Kidney tubule cell (primary cell): ENCODE results near the gene GLUD1.
A peak's percentile ranks its signal among the peaks of the same experiment; 100 is the strongest.
"Not testable (repeated sequence)": the region's sequence is repeated elsewhere in the genome, so short reads cannot be mapped to it uniquely, and the experiment has no call there.

ENCODE experiments used
- DNase-seq: peaks from one replicate; pipeline ENCODE4 v3.0.0-alpha.2; 2018; ENCODE audit warnings: low spot score

The GLUD1 gene

GRCh38 chr10:87090779-87091178 is 3.9 kb downstream of the GLUD1 start:
- no peak for DNase-seq

- DNase-seq, result no peak
Measured at GRCh38 chr10:87089746-87090145, 4.9 kb downstream of the GLUD1 start.

- no peak for DNase-seq
Measured at GRCh38 chr10:87085537-87085936, 9.1 kb downstream of the GLUD1 start.

DNA sequence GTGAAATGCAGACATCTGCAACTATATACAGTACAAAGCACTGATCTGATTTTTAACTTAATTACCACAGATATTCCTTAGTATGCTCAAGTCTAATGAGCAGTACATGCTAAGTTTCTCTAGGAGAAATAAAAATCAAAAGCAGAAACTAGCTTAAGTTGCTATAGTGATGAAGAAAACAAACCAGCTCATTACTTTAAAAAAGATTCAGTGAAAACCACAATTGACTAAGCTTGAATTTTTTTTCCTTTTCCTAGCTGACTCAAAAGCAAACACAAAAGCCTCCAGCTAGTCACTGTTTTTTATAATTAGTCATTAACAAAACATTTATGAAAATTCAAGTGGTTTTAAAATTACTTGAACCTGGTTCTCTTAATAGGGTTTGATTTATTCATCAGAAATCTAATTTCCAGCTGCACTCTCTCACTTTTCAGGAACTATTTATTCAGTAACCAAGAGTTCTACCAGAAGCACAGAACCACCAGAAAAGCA is 10.3 kb downstream of the GLUD1 start:
- DNase-seq, result peak; percentile 92

DNA sequence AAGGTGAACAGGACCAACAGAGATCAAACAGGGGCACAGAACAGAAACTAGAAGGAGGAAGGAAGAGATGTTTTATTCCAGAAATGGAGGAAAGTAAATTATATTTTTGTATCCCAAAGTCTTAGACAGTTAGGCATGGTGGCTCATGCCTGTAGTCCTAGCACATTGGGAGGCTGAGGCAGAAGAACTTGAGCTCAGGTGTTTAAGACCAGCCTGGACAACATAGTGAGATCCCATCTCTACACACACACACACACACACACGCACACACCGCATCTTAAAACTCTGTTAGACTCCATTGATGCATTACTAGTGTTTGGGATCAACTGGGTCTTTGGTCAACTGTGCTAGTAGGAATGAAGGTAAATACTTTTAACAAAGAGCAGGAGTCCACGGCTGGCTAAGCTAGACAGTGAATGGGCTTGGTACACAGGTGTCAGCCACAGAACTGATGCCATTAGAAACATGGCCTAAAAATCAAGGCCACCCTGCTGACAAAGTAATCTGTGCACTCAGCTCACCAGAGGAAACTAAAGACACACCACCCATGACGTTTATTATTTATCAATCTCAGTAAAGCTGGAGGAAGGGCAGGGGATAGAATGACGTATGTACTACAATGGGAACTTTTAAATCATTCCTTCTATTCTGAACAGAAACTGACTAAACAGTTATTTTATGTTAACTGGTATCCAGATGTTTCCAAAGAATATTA is 10.9 kb downstream of the GLUD1 start:
- DNase-seq, result peak; percentile 66

DNA sequence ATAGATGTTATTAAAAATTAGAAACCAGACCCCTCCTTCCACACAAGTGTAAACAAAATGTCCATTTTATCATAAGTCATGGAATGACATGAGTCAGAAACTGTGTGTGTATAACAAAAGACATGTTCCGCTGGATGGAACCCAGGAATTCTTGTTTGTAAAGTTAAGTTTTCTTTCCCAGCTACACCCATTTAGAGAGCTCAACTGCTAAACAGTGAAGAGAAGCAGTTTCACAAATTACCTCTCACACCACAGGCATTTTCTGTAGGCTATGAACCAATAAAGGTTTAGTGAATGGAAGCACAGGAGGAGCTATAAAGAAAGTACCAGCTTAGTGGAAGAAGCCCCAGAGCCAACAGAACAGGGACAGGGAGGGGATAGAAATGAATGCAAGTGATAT is 12.4 kb downstream of the GLUD1 start:
- DNase-seq, result peak; percentile 93

- not testable (repeated sequence) for DNase-seq
Measured at GRCh38 chr10:87081574-87081973, 13.1 kb downstream of the GLUD1 start.

- DNase-seq, result not testable (repeated sequence)
Measured at GRCh38 chr10:87080621-87081020, 14.0 kb downstream of the GLUD1 start.

DNA sequence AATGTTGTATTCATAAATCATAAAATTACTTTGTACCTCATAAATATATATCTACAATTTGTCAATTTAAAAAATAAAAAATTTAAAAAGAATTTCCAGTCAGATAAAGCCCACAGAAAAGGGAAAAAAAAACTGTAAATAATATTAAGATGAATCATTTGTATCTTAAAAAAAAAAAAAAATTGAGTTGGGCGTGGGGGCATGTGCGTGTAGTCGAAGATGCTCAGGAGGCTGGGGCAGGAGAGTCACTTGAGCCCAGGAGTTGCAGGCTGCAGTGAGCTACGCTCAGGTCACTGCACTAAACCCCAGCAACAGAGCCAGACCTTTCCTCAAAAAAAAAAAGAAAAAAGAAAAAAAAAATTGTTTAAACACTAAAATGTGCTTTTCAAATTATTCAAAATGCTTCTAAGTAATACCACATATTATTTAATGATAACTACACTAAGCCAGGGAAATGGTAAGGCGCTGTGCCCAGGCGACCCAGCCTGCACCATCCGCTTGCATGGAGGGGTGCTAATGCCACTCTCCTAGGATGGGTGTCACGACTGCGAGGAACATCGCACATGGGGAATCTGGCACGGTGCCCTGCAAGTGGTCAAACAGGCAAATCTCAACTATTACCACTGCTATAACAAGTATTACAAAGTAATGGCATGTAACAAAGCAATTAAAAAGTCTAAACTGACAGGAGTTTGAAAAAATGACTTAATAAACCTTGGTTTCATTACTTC is 15.4 kb downstream of the GLUD1 start:
- no peak for DNase-seq

DNA sequence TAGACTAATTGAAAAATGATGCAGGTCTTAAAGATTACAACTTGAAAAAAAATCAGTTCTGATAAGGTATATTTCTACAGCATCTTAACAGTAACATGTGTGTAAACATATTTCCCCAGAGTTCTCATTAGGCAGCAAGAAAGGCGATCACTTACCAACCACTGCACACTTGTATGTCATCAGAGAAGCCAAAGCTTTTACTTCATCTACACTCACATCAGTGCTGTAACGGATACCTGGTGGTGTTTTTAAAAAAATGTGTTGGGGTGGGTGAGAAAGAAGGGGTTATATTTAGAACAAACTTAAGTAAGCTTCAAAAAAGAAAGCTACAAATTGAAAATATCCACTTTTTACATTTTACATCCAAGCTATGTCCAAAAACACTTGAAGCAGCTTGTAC is 18.2 kb downstream of the GLUD1 start:
- DNase-seq, result not testable (repeated sequence)

GRCh38 chr10:87072449-87072848 is 22.2 kb downstream of the GLUD1 start:
- no peak for DNase-seq

DNA sequence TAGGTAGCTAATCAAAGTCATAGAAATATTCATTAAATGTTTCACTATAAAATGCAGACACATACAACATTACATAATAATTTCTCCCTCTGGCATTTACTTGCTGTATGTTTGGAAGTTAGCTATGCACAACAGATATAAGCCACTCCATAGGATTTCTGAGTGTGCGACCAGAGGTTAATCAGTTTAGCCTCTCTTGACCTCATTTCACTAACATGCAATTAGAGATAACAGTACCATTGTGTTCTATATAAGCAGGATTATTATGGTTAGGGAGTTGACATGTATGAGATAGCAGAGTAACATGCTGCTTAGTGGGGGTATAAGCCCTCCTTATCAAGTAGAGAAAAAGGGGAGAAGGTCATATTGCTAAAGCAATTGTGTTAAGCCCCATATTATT is 26.4 kb downstream of the GLUD1 start:
- DNase-seq, result no peak

DNA sequence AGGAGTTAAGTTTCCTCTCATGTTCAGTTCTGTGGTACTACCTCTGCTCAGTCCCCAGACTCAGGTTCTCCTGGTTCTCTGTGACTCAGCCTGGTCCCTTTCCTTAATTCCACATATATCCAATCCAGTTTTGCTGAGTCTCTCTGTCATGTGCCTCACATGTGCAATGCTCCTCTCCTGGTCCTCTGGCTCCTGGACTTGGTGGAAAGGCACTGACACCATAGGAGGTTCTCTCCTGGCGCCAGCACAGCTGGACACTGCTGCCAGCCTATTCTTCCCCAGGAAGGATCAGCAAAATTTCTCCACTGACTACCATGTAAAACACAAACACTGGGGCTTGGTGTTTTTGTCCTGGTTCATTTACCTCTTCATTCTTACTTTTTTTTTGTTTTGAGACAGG is 27.8 kb downstream of the GLUD1 start:
- DNase-seq, result no peak

- DNase-seq, result no peak
Measured at GRCh38 chr10:87066178-87066577, 28.5 kb downstream of the GLUD1 start.

GRCh38 chr10:87064651-87065050 is 30.0 kb downstream of the GLUD1 start:
- no peak for DNase-seq

- no peak for DNase-seq
Measured at GRCh38 chr10:87060280-87060928, 34.2 kb downstream of the GLUD1 start.

GRCh38 chr10:87059401-87059800 is 35.2 kb downstream of the GLUD1 start:
- no peak for DNase-seq

DNA sequence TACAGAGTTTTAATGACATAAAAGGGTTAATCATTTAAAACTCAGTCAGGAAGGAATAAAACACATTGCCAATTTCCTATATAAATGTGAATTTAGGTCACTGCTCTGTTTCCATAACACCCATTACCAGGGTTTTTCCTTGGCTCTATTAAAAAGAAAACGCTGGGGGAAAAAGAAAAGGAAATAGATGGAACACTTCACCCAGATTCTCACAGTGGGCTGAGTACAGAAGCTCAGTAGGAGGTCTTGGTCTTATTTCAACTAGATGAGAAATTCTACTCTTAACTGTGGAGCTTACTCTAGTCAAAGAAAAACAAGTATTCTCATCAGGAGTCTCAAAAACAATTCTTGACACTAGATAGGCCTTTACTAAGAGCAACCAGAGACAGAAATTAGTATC is 36.5 kb downstream of the GLUD1 start:
- no peak for DNase-seq

DNA sequence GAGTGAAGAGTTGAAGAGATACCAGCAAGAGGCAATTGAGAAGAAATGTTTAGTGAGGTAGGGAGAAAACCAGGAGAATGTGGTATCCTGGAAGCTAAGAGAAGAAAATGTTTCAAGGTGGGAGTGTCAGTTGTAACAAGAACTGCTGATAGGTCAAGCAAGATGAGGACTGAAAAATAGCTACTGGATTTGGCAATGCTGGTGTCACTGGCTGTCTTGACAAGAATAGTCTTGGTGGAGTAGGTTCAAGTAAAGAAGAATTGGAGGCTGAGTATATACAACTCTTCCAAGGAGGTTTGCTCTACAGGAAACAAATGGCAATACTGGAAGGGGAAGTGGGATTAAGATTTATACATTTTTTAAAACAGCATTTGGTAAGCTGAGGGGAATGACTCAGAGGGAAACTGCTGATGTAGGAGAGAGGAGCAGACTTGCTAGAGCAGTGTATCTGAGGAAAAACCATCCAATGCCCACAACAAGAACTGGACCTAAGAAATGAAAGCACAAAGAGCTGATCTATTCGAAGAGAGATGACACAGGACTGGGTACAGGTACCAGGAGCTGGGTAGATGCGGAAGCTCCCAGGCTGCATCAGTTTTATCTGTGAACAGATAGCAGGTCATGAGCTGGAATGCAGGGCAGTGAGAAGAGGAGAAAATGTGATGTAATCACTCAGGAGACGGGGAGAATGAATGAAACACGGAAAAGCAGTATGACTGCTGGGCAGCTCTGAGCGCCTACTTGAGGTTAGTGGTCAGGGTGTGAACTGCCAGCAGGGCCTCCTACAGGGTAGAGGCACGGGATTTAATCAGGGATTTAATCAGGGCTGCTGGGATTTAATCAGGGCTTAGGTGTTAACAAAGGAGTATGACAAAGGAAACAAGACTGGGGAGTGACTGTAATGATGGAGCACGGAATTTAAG is 40.0 kb downstream of the GLUD1 start:
- DNase-seq, result peak; percentile 23

- no peak for DNase-seq
Measured at GRCh38 chr10:87053577-87054181, 41.0 kb downstream of the GLUD1 start.

GRCh38 chr10:87053111-87053510 is 41.5 kb downstream of the GLUD1 start:
- DNase-seq, result no peak
